GM19372 (cell line): ENCODE measurements around the gene SLC1A4.
A peak's percentile ranks its signal among the peaks of the same experiment; 100 is the strongest.
"Not testable (repeated sequence)": the region's sequence is repeated elsewhere in the genome, so short reads cannot be mapped to it uniquely, and the experiment has no call there.

ENCODE experiments used
- ATAC-seq: cut with Tn5 transposase; IDR thresholded peaks from one replicate; pipeline ENCODE4 v1.9.1; 2021; ENCODE audit warnings: mild to moderate bottlenecking, low read depth, moderate library complexity; ENCODE audit not compliant: unreplicated experiment

SLC1A4 gene

DNA sequence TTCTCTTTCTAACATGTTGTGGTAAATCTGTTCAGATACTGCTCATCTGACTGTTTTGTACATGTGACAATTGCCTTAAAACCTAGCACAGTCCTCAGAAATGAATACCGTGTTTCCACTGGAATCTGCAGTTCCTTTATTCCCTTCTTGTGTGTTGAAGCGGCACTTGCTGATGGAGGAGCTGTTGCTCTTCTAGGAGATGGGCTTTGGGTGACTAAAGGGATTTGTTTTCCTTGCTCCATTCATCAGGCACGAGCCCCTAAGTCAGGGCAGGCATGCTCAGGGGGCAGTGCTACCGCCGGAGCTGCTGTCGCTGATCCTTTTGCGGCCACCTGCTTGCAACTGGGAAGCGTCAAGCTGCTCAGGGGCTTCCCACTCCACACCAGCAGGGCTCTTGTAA, 34.5 kb downstream of the SLC1A4 start:
- ATAC-seq = no peak

DNA sequence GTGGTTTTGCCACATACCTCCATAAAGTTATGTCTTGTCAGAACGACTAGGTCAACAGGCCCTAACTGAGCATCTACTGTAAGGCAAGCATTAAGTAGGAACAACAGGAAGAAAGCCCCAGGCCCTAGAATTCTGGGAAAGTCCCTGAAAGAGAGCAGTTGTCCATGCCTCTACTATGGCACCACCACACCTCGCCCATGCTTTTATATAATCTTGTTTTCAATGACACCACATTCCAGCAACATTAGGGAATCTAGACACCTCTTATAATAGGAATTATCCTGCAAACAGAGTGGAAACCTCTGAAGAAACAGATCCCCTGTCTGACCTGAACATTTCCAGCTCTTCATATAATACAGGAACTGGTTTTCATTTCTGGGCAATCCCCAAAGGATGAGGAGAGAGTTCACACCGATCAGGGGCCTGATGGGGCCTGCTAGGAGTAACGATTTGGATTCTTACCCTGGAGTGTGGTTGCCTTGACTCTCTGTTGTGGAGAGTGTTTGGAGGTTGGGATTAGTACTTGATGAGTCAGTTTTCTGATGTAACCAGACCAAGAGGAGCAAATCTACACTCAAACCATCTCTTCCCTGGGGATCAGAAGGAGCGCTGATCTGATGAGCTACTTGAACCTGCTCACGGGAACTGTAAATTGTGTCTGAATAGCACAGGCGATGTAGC, 35.1 kb downstream of the SLC1A4 start:
- no peak for ATAC-seq

DNA sequence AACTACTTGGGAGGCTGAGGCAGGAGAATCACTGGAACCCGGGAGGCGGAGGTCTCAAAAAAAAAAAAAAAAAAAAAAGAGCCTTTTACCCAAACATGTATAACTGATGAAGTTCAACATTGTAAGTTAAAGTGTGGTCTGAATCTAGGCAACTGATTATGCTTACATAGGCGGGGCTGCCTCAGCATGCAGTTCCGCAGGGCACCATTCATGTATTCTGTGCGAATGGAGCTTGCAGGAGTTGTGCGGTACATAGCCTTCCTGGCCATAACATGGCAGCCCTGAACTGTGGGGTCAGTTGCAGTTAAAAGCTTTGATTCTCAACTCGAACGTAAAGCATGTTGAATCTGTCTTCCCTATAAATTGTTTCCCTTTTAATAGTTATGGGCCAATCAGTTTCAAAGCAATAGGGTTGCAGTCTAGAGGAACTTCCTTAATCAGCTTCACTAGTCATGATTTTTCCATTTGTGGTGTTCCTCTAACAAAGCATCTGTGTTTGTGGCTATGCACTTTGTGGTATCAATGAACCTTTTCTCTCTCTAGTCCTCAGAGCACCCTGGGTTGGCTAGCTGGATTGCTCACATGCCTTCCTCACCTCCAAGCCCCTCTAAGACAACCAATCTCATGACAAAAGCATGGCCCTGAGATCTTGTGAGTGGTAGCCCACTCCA, 36.4 kb downstream of the SLC1A4 start:
- no peak for ATAC-seq

DNA sequence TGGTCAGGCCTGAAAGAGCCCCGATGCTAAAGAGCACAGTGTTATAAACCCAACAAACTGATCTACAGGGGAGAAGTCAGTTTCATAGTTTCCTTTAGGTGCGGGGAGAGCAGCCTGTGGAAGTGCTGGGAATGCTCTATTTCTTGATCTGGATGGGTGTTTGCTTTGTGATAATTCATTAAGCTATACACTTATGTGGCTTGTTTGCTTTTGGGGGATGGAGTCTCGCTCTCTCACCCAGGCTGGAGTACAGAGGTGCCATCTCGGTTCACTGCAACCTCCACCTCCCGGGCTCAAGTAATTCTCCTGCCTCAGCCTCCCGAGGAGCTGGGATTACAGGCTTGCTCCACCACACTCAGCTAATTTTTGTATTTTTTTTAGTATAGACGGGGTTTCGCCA, 37.0 kb downstream of the SLC1A4 start:
- no peak for ATAC-seq

DNA sequence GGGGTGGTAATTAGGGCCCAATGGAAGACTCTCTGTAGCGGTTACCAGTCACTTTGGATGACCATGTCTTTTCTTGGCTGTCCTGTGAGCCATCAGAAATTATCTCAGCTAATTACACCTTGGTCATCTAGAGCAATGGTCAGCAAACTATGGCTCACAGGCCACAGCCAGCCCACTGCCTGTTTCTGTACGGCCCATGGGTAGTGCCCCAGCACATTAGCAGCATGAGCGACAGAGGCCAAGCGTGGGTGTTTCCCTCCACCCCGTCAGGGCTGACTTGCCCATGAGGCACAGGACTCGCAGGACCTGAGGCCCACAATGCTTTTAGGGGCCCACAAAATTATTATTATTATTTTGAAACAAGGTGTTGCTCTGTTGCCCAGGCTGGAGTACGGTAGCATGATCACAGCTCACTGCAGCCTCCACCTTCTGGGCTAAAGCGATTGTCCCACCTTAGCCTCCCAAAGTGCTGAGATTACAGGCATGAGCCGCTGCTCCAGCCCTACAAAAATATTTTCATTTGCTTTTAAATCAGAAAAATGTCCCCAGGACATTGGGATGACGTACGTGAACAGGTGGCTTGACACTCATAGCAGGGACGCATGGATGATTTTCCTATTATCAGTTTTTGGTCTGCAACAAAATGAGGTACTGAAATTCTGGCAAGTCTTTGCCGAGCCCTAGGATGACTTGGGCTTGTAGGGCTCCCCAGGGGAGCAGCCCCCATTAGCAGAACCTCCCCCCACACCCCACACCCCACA, 37.7 kb downstream of the SLC1A4 start:
- ATAC-seq = no peak

DNA sequence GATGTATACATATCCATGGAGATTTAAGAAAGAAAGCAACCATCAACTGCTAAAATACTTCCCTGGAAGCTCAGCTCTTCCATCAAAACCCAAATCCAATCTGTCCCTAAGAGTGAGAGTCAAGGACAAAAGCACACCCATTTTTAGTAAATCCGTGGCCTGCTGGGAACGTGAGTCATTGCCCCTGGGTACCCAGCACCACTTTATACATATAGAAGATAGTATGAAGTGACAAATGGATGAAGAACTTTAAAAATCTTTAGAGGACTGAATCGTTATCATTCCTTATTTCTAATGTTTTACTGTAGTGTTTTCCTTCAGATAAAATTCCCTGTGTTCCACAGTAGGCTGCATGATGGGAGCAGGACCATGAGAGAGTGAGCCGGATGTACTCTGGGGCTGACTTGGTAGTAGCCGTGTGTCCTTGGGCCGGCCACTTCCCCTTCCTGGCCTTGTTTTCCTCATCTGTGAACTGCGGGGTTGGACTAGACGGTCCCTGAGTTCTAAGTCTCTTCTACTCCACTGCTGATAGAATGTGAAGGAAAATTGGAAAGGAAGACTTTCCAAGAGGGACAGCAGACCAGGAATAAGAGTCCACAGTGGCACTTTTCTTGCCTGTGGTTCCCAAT, 38.5 kb downstream of the SLC1A4 start:
- no peak for ATAC-seq

DNA sequence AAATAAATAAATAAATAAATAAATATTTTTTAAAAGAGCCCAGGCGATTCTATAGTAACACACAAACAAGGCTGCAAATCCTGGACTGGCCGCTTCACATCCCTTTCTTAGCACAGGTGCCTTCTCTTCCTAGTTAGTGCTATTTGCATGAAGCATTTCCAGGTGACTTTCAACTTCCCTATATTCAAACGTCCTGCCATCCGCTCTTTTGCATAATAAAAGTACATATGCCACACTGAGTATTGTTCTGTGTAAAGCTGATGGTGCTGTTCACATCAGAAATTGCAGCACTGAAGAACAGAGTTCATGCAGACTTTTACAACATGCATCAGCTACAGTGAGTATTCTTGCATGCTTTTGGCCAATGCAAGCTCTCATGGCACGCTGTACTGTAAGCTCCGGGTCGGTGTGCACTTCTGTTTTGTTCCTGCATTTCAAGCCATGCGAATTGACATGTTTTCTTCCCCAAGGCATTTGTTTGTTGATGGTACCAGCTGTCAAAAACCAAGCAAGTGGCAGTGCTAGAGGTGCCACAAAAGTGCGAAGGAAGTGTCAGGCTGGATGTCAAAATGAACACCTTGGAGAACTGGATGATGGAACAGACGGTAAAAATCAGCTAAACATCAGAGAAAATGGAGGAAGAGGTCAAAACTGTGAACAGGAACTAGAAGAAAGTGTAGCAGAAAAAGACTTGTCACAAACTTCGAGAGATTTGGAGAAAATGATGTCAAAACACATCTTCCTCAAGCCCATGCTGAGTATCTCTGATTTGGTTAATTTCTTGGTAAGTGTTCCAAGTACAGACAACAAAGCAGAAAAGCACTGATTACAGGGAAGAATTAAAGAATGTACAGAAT, 41.5 kb downstream of the SLC1A4 start:
- ATAC-seq = no peak

DNA sequence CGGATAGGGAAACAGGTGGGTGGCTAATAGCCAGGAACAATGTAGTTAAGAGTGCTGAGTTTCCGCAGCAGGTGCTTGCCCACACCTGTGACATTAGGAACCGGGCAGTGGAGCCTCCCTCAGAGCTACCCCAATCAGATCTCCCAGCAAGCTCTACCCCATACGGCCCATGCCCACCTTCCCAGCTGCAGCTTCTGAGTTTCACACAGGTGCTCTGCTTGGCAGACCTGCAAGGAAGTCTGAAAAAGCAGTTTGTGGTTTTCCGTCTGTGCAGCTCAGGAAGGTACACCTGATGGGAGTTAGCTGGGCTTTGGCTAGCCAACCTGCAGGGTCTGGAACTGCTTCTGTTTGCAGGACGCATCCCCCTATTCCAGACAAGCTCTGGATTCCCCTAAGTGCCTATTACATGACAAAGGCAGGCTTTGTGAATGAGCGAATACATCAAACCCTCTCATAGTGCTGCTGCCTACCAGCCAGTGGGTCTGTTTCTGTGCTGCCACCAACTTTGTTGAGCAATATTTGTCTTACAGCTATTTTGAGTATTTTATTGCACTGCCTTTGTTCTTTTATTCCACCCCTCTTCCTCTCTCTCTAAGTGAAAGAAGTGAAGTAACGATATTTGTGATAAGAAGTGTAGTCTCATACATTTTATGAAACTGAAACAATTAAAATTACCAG, 42.3 kb downstream of the SLC1A4 start:
- ATAC-seq = no peak

DNA sequence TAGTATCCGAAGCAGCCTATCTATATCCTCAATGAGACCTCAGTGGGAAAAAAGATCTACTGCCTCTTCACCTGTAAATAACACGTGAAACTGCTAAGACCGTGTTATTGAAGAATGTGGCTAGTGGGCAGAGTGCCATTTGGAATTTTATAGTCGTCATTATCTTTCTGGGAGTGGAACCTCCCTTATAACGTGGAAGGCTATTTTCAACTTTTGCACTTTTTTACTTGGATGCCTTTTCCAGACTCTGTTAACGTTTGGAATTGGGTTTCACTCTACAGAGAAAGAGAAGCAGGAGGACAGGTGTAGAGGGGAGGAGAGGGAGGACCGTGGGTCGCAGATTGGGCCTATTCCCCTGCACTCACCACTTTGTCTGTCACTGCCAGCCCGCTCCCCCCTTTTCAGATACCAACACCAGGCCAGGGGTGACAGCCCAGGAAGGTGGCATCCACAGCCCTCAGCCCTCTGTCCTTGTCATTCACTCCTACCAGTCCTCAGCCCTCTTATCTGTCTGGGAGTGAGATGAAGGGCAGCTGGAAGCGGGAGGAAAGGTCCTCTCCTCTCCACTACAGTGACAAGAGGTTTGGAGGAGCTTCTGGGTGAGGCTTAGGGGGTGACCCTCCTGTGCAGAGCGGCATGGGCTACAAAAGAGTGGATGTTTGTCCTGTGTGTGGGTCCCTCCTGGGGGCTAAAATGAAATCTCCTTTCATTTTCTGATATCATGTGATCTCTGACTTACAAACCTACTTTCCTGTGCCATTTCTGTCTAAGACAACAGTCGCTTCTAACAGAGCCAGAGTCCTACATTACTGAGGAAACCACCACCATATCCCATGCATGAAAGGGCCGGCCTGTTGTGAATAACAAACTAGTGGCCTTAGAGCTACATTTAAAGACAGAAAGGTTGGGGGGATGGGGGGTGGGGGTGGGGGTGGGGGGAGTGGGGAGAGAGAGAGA, 43.1 kb downstream of the SLC1A4 start:
- no peak for ATAC-seq

DNA sequence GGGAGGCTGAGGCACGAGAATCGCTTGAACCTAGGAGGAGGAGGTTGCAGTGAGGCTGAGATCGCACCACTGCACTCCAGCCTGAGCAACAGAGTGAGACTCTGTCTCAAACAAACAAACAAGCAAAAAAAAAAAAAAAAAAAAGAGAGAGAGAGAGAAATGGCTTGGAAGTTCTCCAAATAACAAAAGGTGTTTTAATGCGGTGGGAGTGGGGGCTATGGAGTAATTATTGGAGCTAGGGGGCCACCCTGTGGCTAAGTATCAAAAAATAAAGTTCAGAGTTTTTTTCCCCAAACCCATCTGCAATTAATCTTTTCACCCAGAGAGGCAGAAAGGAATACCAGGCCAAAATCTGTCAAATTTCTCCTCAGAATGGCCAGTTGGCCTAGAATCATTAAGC, 44.0 kb downstream of the SLC1A4 start:
- ATAC-seq = no peak

DNA sequence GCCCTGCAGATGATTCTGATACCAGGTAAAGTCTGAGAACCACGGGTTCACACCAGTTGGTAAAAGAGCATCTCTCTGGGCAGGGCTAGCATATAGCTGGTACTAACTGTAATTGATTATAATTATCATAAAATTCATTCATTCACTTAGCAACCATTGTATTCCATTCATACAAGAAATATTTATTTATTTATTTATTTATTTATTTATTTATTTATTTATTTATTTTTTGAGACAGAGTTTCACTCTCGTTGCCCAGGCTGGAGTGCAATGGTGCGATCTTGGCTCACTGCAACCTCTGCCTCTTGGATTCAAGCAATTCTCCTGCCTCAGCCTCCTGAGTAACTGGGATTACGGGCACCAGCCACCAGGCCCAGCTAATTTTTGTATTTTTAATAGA, 44.5 kb downstream of the SLC1A4 start:
- not testable (repeated sequence) for ATAC-seq

DNA sequence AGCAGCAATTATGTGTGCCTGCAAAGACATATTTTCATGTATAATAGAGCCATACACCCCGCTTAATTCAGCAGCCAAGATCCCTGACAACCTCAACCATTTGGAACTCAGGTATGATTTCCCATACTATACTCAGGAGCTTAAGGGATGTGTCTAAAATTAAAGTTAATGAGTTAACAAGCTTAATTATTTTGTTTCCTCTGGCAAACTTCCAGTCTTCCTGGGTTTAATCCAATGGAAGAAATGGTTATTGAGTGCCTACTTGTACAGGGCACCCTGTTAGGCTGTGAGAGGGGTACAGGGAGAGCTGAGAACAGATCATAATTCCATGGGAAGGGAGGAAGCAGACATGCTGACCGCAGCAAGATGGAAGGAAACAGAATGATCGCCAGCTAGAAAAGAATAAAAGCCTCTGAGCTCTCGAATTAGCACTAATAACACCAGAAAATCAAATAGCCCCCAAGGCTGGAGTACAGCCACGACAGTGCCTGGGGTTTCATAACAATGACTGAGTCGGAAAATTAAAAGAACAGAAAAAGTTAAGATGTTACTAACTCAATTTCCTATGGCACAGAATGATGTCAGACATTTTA, 46.2 kb downstream of the SLC1A4 start:
- no peak for ATAC-seq

DNA sequence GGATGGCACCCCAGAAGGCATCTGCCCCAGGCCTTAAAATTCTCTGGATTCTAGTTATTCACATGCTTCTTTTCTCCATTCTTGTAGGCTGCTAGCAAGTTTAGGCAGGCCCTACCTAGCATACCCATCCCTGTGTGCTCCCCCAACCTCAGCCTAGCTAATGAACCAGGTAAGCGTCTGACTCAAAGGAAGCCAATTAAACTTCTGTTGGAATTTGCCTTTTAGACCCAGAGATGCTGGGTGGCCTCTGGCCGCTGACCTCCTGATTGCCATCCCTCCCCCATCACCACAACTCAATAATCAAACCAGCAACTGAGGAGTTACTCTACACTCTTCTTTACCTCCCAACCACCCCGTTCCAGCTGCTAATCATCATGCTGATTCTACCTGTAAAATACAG, 48.0 kb downstream of the SLC1A4 start:
- ATAC-seq = no peak

DNA sequence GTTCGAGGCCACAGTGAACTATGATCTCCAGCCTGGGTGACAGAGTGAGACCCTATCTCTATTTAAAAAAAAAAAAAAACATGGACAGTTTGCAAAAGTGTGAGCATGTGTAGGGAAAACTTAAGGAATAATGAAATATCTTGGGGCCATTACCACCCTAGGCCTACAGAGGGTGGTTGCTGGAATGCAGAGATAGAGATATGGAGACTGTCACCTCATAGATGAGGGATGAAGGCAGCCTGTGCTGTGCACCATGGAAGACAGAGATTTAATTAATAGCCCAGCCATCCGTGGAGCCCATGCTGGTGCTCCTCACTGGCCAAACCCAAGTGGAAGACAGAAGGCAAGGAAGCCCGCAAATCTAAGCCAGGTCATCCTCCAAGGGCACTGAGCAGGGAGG, 50.4 kb downstream of the SLC1A4 start:
- ATAC-seq = no peak

DNA sequence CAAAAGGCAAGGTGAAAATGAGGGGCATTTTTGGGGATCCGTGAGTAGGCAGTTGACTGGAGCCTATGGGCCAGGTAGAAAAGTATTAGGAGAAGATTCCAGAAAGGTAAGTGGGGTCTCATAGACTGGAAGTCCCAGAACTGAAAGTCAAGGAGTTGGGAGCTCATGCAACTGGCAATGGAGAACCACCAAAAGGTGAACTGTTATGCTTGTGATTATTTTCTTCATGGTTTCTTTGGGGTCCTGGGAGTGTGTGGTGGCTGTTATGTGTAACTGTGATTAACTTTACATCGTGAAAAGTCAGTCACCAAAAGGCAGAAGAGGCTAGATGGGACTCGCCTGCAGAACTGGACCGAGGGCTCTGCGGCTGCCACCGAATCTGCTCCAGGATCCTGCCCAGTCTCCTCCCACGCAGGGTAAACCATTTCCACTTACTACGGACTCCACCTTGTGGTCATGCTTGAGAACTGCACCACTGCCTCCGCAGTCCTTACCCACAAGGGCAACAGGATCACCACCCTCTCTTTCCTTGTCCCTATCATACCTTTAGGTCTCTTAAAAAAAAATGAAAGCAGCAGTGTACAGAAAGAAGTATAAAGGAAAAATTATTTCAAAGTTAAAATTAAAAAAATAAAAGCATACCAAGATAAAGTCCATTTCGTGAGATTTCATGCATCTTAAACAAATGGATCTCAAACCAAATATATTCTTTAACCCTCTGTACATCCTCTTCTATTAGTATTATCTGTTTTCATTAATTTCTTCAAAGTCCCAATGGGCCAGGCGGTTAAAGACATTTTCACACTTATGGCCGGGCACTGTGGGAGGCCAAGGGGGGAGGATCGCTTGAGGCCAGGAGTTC, 51.4 kb downstream of the SLC1A4 start:
- ATAC-seq = peak; percentile 67

DNA sequence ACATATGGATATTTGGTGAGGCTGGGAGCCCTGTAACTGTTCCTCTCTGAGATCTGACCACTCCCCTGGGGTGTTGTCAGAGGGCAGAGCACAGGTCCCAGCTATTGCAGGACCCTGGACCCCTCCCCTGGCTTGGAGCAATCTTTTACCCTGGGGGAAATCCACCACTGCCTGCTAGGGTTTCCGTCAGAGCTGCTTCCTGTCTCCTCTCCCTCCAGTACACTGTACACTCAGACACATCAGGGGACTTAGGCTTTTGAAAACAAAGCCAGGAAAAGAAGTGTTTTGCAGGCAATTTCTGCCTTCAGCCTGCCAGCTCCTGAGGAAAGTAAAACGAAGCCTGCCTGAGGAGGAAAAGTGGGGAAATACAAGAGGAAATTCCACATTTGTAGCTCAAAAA, 53.8 kb downstream of the SLC1A4 start:
- no peak for ATAC-seq

DNA sequence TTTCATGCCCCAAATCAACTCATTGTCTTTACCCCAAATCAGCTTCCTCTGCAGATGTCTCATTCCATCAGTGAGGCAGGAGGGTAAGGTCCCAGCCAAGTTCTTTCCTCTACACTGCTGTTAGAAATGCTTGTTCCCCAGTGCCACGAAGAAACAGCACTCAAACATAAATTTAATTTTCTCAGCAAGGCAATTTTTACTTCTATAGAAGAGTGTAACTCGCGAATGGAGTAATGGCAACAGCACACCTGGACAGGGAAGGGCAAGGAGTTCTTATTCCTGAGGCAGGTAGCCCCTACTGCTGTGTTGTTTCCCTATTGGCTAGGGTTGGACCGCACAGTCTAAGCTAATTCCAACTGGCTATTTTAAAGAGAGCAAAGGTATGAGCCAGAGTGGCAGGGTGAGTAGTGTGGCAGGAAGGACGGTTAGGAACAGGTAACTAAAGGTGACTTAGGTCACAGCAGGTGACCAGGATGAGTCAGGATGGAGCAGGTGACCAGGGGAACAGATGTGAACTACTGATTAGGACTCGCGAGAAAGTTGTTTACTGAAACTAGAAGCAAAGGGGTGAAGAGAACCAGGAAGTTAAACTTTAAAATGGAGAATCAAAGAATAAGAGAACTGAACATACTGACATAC, 55.0 kb downstream of the SLC1A4 start:
- ATAC-seq = no peak
